HEK293 (cell line): ENCODE measurements around the gene HNRNPH2.

Experiments
- CTCF ChIA-PET: fragments of 350-600 bp; formaldehyde crosslinking; extraction: SDS; loops from one replicate; lab custom pipeline; 2021; ENCODE audit warnings: antibody characterized with exemption; lab: Yijun Ruan, JAX
- POLR2A ChIA-PET: fragments of 300-600 bp; formaldehyde crosslinking; extraction: SDS; loops from one replicate; lab custom pipeline; 2020; ENCODE audit warnings: antibody characterized with exemption, inconsistent platforms; lab: Yijun Ruan, JAX
- H3K27ac ChIP-seq: fragments of 200-500 bp; sonication (Bioruptor generic); 2 replicates; pipeline ENCODE4 v1.5.1; 2014; ENCODE audit warnings: low read depth, low read length, control low read depth, inconsistent platforms; ENCODE audit errors: extremely low read depth
- H3K36me3 ChIP-seq, 2 experiments: fragments of 200-500 bp in 1 of 2; sonication (Bioruptor generic) in 1 of 2; 1 replicate in 1 of 2; 2 replicates in 1 of 2; pipeline ENCODE4 v1.5.1; 2014 to 2017; ENCODE audit warnings: inconsistent platforms in 2 of 2, low read length in 2 of 2; ENCODE audit not compliant: control insufficient read depth in 2 of 2, insufficient read depth in 1 of 2
- H3K4me1 ChIP-seq: fragments of 200-500 bp; sonication (Bioruptor generic); 2 replicates; pipeline ENCODE4 v1.5.1; 2014; ENCODE audit warnings: mild to moderate bottlenecking, low read length, inconsistent platforms; ENCODE audit not compliant: control insufficient read depth, insufficient read depth
- H3K4me3 ChIP-seq: 2 replicates; pipeline ENCODE4 v1.5.1; 2011; ENCODE audit warnings: low read depth, mild to moderate bottlenecking, control low read depth, low read length, moderate library complexity
- H3K9me3 ChIP-seq: fragments of 200-500 bp; sonication (Bioruptor generic); 2 replicates; pipeline ENCODE4 v1.5.1; 2014; ENCODE audit warnings: low read depth, low read length, inconsistent platforms; ENCODE audit not compliant: control insufficient read depth, insufficient read depth
- GLI4 ChIP-seq: fragments of 450-650 bp; formaldehyde crosslinking; IDR thresholded peaks from 2 replicates; pipeline ENCODE4 v1.5.1; 2016; ENCODE audit warnings: missing biosample characterization, missing genetic modification characterization
- KLF17 ChIP-seq: fragments of 450-650 bp; formaldehyde crosslinking; IDR thresholded peaks from 2 replicates; pipeline ENCODE4 v1.5.1; 2016; ENCODE audit warnings: missing biosample characterization, missing genetic modification characterization
- PRDM1 ChIP-seq: fragments of 450-650 bp; formaldehyde crosslinking; IDR thresholded peaks from 2 replicates; pipeline ENCODE4; 2016; ENCODE audit warnings: missing biosample characterization, missing genetic modification characterization
- PRDM6 ChIP-seq: fragments of 450-650 bp; formaldehyde crosslinking; IDR thresholded peaks from 2 replicates; pipeline ENCODE4 v1.5.1; 2017; ENCODE audit warnings: missing biosample characterization, missing genetic modification characterization
- SALL2 ChIP-seq: fragments of 450-650 bp; formaldehyde crosslinking; IDR thresholded peaks from 2 replicates; pipeline ENCODE4 v1.5.0; 2017; ENCODE audit warnings: missing biosample characterization, mild to moderate bottlenecking, missing genetic modification characterization, borderline replicate concordance
- ZBTB6 ChIP-seq: fragments of 450-650 bp; formaldehyde crosslinking; IDR thresholded peaks from 2 replicates; pipeline ENCODE4 v1.5.1; 2017; ENCODE audit warnings: missing biosample characterization, missing genetic modification characterization
- ZNF174 ChIP-seq: fragments of 450-650 bp; formaldehyde crosslinking; IDR thresholded peaks from 2 replicates; pipeline ENCODE4 v1.5.0; 2017; ENCODE audit warnings: missing biosample characterization, mild to moderate bottlenecking, missing genetic modification characterization
- ZNF239 ChIP-seq: fragments of 450-650 bp; formaldehyde crosslinking; IDR thresholded peaks from 2 replicates; pipeline ENCODE4 v1.5.1; 2016; ENCODE audit warnings: missing biosample characterization, missing genetic modification characterization
- ZNF548 ChIP-seq: fragments of 450-650 bp; formaldehyde crosslinking; IDR thresholded peaks from 2 replicates; pipeline ENCODE4 v1.5.1; 2016; ENCODE audit warnings: missing biosample characterization, missing genetic modification characterization
- ZNF585B ChIP-seq: fragments of 450-650 bp; formaldehyde crosslinking; IDR thresholded peaks from 2 replicates; pipeline ENCODE4 v1.5.1; 2016; ENCODE audit warnings: missing biosample characterization, missing genetic modification characterization
- ZSCAN30 ChIP-seq: fragments of 450-650 bp; IDR thresholded peaks from 2 replicates; pipeline ENCODE4 v1.5.1; 2018; ENCODE audit warnings: missing biosample characterization, mild to moderate bottlenecking, missing genetic modification characterization, moderate library complexity
- ZXDB ChIP-seq: fragments of 450-650 bp; formaldehyde crosslinking; IDR thresholded peaks from 2 replicates; pipeline ENCODE4 v1.5.1; 2016; ENCODE audit warnings: missing biosample characterization, missing genetic modification characterization
- TF ChIP-seq, protein P1 (sequence below): fragments of 450-650 bp; formaldehyde crosslinking; IDR thresholded peaks from 2 replicates; pipeline ENCODE4 v1.5.1; 2016; ENCODE audit warnings: missing biosample characterization, missing genetic modification characterization
- TF ChIP-seq, protein P2 (sequence below): fragments of 450-650 bp; formaldehyde crosslinking; IDR thresholded peaks from 2 replicates; pipeline ENCODE4 v1.5.1; 2016; ENCODE audit warnings: missing biosample characterization, missing genetic modification characterization
- TF ChIP-seq, protein P3 (sequence below): fragments of 450-650 bp; formaldehyde crosslinking; IDR thresholded peaks from 2 replicates; pipeline ENCODE4 v1.5.1; 2016; ENCODE audit warnings: missing biosample characterization, missing genetic modification characterization
- TF ChIP-seq, protein P4 (sequence below): fragments of 450-650 bp; formaldehyde crosslinking; IDR thresholded peaks from 2 replicates; pipeline ENCODE4 v1.5.1; 2017; ENCODE audit warnings: missing biosample characterization, mild to moderate bottlenecking, missing genetic modification characterization, moderate library complexity
- TF ChIP-seq, protein P5 (sequence below): fragments of 450-650 bp; formaldehyde crosslinking; IDR thresholded peaks from 2 replicates; pipeline ENCODE4 v1.5.1; 2016; ENCODE audit warnings: missing biosample characterization, missing genetic modification characterization, borderline replicate concordance
- TF ChIP-seq, protein P6 (sequence below): fragments of 450-650 bp; formaldehyde crosslinking; conservative IDR thresholded peaks from 2 replicates; pipeline ENCODE4 v1.5.1; 2016; ENCODE audit warnings: low read depth, missing biosample characterization, missing genetic modification characterization

Gene HNRNPH2

DNA sequence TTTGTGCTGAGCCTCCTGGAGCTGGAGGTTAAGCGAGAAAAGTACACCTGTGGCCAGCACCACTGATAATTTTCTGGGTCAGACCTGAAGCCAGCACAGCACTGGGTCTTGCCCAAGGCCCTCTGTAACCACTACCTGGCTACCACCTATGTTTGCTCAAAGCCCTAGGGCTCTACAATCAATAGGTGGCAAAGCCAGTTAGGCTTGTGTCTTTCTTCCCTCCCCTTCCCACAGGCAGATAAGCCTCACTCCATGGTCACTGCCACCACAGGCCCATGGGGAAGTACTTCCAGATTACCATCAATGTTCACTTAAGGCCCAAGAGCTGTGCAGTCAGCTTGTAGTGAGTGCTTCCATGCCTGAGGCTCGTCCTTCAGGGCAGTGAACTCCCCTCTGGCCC is 42.1 kb downstream of the HNRNPH2 start (continued):
- TF ChIP-seq, protein P1, sequence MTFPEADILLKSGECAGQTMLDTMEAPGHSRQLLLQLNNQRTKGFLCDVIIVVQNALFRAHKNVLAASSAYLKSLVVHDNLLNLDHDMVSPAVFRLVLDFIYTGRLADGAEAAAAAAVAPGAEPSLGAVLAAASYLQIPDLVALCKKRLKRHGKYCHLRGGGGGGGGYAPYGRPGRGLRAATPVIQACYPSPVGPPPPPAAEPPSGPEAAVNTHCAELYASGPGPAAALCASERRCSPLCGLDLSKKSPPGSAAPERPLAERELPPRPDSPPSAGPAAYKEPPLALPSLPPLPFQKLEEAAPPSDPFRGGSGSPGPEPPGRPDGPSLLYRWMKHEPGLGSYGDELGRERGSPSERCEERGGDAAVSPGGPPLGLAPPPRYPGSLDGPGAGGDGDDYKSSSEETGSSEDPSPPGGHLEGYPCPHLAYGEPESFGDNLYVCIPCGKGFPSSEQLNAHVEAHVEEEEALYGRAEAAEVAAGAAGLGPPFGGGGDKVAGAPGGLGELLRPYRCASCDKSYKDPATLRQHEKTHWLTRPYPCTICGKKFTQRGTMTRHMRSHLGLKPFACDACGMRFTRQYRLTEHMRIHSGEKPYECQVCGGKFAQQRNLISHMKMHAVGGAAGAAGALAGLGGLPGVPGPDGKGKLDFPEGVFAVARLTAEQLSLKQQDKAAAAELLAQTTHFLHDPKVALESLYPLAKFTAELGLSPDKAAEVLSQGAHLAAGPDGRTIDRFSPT (tag by site-specific recombination): no peak
- no peak for TF ChIP-seq ZNF239
- no peak for TF ChIP-seq SALL2 (tag by site-specific recombination)
- TF ChIP-seq ZSCAN30 (tag by site-specific recombination): no peak
- TF ChIP-seq, protein P2, sequence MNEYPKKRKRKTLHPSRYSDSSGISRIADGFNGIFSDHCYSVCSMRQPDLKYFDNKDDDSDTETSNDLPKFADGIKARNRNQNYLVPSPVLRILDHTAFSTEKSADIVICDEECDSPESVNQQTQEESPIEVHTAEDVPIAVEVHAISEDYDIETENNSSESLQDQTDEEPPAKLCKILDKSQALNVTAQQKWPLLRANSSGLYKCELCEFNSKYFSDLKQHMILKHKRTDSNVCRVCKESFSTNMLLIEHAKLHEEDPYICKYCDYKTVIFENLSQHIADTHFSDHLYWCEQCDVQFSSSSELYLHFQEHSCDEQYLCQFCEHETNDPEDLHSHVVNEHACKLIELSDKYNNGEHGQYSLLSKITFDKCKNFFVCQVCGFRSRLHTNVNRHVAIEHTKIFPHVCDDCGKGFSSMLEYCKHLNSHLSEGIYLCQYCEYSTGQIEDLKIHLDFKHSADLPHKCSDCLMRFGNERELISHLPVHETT: no peak
- TF ChIP-seq ZNF174 (tag by site-specific recombination): no peak

- Histone ChIP-seq H3K27ac (no peak overlapping the region), H3K36me3 (peaks cover 0 to 19% of the 10 kb centered on the region in 2 experiments; a peak in 1 of 3 replicates), H3K4me3 (no peak overlapping the region), H3K9me3 (no peaks in the 10 kb centered on the region), H3K4me1 (no peaks in the 10 kb centered on the region)
- ChIA-PET POLR2A (no interaction called here), CTCF (no interaction called here)
- TF ChIP-seq, protein P3, sequence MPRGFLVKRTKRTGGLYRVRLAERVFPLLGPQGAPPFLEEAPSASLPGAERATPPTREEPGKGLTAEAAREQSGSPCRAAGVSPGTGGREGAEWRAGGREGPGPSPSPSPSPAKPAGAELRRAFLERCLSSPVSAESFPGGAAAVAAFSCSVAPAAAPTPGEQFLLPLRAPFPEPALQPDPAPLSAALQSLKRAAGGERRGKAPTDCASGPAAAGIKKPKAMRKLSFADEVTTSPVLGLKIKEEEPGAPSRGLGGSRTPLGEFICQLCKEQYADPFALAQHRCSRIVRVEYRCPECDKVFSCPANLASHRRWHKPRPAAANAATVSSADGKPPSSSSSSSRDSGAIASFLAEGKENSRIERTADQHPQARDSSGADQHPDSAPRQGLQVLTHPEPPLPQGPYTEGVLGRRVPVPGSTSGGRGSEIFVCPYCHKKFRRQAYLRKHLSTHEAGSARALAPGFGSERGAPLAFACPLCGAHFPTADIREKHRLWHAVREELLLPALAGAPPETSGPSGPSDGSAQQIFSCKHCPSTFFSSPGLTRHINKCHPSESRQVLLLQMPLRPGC (tag by site-specific recombination): no peak
- TF ChIP-seq KLF17 (tag by site-specific recombination) (no peak), ZNF548 (tag by site-specific recombination) (no peak), ZNF585B (tag by site-specific recombination) (no peak), PRDM6 (tag by site-specific recombination) (no peak), ZBTB6 (no peak), PRDM1 (tag by site-specific recombination) (no peak), ZXDB (tag by site-specific recombination) (no peak), GLI4 (tag by site-specific recombination) (no peak)
- TF ChIP-seq, protein P4, sequence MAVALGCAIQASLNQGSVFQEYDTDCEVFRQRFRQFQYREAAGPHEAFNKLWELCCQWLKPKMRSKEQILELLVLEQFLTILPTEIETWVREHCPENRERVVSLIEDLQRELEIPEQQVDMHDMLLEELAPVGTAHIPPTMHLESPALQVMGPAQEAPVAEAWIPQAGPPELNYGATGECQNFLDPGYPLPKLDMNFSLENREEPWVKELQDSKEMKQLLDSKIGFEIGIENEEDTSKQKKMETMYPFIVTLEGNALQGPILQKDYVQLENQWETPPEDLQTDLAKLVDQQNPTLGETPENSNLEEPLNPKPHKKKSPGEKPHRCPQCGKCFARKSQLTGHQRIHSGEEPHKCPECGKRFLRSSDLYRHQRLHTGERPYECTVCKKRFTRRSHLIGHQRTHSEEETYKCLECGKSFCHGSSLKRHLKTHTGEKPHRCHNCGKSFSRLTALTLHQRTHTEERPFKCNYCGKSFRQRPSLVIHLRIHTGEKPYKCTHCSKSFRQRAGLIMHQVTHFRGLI (tag by site-specific recombination): no peak
- TF ChIP-seq, protein P5, sequence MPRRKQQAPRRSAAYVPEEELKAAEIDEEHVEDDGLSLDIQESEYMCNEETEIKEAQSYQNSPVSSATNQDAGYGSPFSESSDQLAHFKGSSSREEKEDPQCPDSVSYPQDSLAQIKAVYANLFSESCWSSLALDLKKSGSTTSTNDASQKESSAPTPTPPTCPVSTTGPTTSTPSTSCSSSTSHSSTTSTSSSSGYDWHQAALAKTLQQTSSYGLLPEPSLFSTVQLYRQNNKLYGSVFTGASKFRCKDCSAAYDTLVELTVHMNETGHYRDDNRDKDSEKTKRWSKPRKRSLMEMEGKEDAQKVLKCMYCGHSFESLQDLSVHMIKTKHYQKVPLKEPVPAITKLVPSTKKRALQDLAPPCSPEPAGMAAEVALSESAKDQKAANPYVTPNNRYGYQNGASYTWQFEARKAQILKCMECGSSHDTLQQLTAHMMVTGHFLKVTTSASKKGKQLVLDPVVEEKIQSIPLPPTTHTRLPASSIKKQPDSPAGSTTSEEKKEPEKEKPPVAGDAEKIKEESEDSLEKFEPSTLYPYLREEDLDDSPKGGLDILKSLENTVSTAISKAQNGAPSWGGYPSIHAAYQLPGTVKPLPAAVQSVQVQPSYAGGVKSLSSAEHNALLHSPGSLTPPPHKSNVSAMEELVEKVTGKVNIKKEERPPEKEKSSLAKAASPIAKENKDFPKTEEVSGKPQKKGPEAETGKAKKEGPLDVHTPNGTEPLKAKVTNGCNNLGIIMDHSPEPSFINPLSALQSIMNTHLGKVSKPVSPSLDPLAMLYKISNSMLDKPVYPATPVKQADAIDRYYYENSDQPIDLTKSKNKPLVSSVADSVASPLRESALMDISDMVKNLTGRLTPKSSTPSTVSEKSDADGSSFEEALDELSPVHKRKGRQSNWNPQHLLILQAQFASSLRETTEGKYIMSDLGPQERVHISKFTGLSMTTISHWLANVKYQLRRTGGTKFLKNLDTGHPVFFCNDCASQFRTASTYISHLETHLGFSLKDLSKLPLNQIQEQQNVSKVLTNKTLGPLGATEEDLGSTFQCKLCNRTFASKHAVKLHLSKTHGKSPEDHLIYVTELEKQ (tag by site-specific recombination): no peak
- TF ChIP-seq, protein P6, sequence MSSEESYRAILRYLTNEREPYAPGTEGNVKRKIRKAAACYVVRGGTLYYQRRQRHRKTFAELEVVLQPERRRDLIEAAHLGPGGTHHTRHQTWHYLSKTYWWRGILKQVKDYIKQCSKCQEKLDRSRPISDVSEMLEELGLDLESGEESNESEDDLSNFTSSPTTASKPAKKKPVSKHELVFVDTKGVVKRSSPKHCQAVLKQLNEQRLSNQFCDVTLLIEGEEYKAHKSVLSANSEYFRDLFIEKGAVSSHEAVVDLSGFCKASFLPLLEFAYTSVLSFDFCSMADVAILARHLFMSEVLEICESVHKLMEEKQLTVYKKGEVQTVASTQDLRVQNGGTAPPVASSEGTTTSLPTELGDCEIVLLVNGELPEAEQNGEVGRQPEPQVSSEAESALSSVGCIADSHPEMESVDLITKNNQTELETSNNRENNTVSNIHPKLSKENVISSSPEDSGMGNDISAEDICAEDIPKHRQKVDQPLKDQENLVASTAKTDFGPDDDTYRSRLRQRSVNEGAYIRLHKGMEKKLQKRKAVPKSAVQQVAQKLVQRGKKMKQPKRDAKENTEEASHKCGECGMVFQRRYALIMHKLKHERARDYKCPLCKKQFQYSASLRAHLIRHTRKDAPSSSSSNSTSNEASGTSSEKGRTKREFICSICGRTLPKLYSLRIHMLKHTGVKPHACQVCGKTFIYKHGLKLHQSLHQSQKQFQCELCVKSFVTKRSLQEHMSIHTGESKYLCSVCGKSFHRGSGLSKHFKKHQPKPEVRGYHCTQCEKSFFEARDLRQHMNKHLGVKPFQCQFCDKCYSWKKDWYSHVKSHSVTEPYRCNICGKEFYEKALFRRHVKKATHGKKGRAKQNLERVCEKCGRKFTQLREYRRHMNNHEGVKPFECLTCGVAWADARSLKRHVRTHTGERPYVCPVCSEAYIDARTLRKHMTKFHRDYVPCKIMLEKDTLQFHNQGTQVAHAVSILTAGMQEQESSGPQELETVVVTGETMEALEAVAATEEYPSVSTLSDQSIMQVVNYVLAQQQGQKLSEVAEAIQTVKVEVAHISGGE (tag by site-specific recombination): no peak
Measured at GRCh38 chrX:101450961-101451360, 42.9 kb downstream of the HNRNPH2 start.
